ENCODE measurements around the gene TGIF2.

DNA sequence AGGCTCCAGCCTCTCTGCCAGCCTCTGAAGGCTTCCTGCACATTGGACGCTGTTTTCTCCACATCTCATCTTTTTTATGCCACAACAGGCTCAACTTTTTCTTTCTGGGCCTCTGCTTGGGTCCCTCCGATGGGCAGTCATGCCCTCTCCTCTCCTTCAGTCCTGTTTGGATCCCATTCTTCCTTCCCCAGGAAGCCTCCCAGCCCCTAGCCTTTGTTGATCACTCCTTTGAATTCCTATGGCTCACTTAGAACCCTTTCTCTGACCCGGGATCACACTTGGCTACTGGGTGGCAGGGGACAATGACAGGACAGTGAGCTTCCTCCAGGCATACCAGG is 68.1 kb downstream of the TGIF2 start:
- TF ChIP-seq, protein P1, sequence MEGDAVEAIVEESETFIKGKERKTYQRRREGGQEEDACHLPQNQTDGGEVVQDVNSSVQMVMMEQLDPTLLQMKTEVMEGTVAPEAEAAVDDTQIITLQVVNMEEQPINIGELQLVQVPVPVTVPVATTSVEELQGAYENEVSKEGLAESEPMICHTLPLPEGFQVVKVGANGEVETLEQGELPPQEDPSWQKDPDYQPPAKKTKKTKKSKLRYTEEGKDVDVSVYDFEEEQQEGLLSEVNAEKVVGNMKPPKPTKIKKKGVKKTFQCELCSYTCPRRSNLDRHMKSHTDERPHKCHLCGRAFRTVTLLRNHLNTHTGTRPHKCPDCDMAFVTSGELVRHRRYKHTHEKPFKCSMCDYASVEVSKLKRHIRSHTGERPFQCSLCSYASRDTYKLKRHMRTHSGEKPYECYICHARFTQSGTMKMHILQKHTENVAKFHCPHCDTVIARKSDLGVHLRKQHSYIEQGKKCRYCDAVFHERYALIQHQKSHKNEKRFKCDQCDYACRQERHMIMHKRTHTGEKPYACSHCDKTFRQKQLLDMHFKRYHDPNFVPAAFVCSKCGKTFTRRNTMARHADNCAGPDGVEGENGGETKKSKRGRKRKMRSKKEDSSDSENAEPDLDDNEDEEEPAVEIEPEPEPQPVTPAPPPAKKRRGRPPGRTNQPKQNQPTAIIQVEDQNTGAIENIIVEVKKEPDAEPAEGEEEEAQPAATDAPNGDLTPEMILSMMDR (IDR thresholded peaks at IDR 0.05; ENCODE audit: control extremely low read depth in 1 of 3, insufficient read depth in 1 of 3, low read depth in 1 of 3, low read length in 3 of 3): no peak
- no peak for TF ChIP-seq BCL11A (IDR thresholded peaks at IDR 0.05; ENCODE audit: low read depth in 2 of 2, low read length in 2 of 2)
